CD4-positive, alpha-beta T cell (primary cell): Measurements from ENCODE around the gene PCLO. TPM values are rescaled to one million over a fixed set of nuclear protein-coding genes. Genes with fewer than 3 reads are reported as not detected.

ENCODE experiments used
- ATAC-seq: fragments of 200-7000 bp; cut with Tn5 transposase; one replicate; pipeline ENCODE4 v1.10.0; 2022; ENCODE audit warnings: mild to moderate bottlenecking; ENCODE audit not compliant: poor library complexity
- CTCF ChIA-PET: fragments of 350-600 bp; sonication (Branson Sonifier 250); formaldehyde crosslinking; loops from one replicate; lab custom pipeline; 2021; ENCODE audit warnings: antibody characterized with exemption, inconsistent platforms; lab: Charles Lee
- POLR2A ChIA-PET: fragments of 350-600 bp; sonication (Branson Sonifier 250); formaldehyde crosslinking; loops from one replicate; lab custom pipeline; 2021; ENCODE audit warnings: antibody characterized with exemption, inconsistent platforms; lab: Charles Lee
- DNase-seq, 14 experiments: peaks; one replicate each; pipeline ENCODE4 v3.0.0-alpha.2; 2013 to 2020; ENCODE audit warnings: mixed read lengths in 2 of 14
- H3K27ac ChIP-seq, 2 donors: one replicate each; pipeline versions ENCODE4 v1.5.1 to v1.7.0; 2013; ENCODE audit warnings: low read length in 2 of 2, low read depth in 1 of 2, mild to moderate bottlenecking in 1 of 2
- H3K27me3 ChIP-seq, 2 experiments: 1 replicate in 1 of 2; 2 replicates in 1 of 2; pipeline versions ENCODE4 v1.6.1 to v1.7.0; 2013; ENCODE audit warnings: low read length in 2 of 2, control low read depth in 1 of 2, mild to moderate bottlenecking in 1 of 2, moderate library complexity in 1 of 2; ENCODE audit not compliant: insufficient read depth in 2 of 2, control insufficient read depth in 1 of 2
- H3K36me3 ChIP-seq: one replicate; pipeline ENCODE4 v1.6.1; 2013; ENCODE audit warnings: low read length, control low read depth; ENCODE audit not compliant: insufficient read depth
- H3K4me1 ChIP-seq: one replicate; pipeline ENCODE4 v1.6.1; 2013; ENCODE audit warnings: low read length, control low read depth; ENCODE audit not compliant: insufficient read depth
- H3K4me3 ChIP-seq: one replicate; pipeline ENCODE4 v1.5.1; 2013; ENCODE audit warnings: mild to moderate bottlenecking, low read length, moderate library complexity
- H3K9me3 ChIP-seq, 2 experiments: 1 replicate in 1 of 2; 2 replicates in 1 of 2; pipeline versions ENCODE4 v1.6.1 to v1.7.0; 2013; ENCODE audit warnings: low read length in 2 of 2, mild to moderate bottlenecking in 2 of 2, control low read depth in 1 of 2, moderate library complexity in 1 of 2; ENCODE audit not compliant: control insufficient read depth in 1 of 2, insufficient read depth in 1 of 2
- H3K27ac Mint-ChIP-seq: one replicate; pipeline ENCODE4 v1.8.0; 2020; ENCODE audit warnings: mixed read lengths
- H3K27me3 Mint-ChIP-seq: one replicate; pipeline ENCODE4 v1.8.0; 2021; ENCODE audit warnings: mixed read lengths
- H3K36me3 Mint-ChIP-seq: one replicate; pipeline ENCODE4 v1.8.0; 2021; ENCODE audit warnings: low read depth, mixed read lengths
- H3K4me1 Mint-ChIP-seq: one replicate; pipeline ENCODE4 v1.8.0; 2021; ENCODE audit warnings: low read depth, mixed read lengths
- H3K4me3 Mint-ChIP-seq: one replicate; pipeline ENCODE4 v1.8.0; 2020; ENCODE audit warnings: mild to moderate bottlenecking, mixed read lengths
- H3K9me3 Mint-ChIP-seq: one replicate; pipeline ENCODE4 v1.8.0; 2020; ENCODE audit warnings: mixed read lengths
- intact Hi-C, 2 experiments: fragments of 100-400 bp; cut with DNase I in 1 of 2; cut with micrococcal nuclease in 1 of 2; formaldehyde crosslinking; loops; one replicate each; pipeline versions ENCODE4 v1.15.1 to v1.9.0; 2023 to 2025; cut with DNase I, micrococcal nuclease
- total RNA-seq, 174 experiments: library from RNA in 2 of 174; stranded (reverse) in 2 of 174; gene quantifications; one replicate each; pipeline ENCODE4 v1.2.3 and lab custom pipeline; 2021 to 2026
- TF ChIP-seq, protein P1 (sequence below): fragments of 200-600 bp; IDR thresholded peaks from one replicate; pipeline ENCODE4 v1.8.0; 2022; ENCODE audit warnings: antibody characterized with exemption, mild to moderate bottlenecking

PCLO gene
- total RNA-seq, 2 experiments from 2014 or later = not detected

DNA sequence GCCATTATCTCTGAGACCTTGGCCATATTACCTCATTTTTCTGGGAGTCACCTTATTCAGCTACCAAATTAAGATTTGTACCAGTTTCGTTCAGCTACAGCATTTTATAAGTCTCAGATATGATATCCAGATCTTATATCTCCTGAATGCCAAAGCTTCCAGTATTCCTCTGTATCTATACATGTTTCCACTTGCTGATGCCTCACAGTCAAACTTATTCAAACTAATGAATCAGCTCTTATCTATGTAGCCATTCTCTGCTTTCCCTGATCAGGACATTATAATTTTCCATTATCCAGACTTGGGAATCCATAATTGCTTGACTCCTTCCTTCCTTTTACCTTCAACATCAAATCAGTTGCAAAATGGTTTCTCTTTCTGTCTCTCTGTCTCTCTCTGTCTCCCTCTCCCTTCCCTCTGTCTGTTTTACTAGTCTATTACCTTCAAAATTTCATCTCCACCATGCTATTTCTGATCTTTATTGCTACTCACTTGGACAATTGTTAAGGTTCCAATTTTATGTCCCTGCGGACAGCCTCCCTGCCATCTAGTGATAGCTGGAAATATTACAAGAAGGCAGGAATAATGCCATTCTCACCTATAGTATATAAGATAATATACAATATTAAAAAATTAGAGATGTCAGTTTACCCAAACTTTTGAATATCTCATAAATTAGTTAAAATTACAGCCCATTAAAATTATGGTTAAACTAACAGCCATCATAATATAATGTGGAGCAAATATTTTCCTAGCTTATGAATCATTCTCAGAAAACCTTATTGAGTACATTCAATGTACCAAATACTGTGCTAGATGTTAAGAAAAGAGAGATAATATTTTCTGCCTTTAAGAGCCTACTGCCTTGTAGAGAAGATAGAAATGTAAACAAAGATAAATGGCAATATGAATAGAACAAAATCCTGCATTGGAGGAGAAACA lies 89.8 kb downstream of the PCLO start:
- no peaks in the 10 kb centered on the region for H3K9me3 Mint-ChIP-seq
- no peak overlapping the region for H3K4me3 Mint-ChIP-seq
- ATAC-seq = no peak

DNA sequence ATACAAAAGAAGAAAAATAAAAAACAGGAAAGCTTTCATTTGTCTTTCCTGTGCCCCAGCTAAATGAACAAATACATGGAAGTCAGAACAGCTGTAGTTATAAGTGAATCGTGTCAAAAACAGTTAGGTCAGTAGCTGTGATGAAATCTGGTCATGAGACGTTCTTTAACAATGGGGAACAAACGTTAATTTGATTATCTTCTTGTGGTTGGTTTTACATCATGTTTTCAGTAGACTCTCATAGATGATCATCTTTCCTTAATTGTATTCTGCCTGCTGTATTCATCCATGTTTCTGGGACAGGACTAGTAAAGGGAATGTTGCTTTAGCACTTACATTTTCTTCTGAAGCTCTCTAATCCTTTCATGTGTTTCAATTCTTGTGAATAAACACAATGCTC lies 97.0 kb downstream of the PCLO start:
- H3K4me1 ChIP-seq = no peaks in the 10 kb centered on the region
- TF ChIP-seq, protein P1, sequence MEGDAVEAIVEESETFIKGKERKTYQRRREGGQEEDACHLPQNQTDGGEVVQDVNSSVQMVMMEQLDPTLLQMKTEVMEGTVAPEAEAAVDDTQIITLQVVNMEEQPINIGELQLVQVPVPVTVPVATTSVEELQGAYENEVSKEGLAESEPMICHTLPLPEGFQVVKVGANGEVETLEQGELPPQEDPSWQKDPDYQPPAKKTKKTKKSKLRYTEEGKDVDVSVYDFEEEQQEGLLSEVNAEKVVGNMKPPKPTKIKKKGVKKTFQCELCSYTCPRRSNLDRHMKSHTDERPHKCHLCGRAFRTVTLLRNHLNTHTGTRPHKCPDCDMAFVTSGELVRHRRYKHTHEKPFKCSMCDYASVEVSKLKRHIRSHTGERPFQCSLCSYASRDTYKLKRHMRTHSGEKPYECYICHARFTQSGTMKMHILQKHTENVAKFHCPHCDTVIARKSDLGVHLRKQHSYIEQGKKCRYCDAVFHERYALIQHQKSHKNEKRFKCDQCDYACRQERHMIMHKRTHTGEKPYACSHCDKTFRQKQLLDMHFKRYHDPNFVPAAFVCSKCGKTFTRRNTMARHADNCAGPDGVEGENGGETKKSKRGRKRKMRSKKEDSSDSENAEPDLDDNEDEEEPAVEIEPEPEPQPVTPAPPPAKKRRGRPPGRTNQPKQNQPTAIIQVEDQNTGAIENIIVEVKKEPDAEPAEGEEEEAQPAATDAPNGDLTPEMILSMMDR = no peak
- no peaks in the 10 kb centered on the region for H3K27me3 ChIP-seq
- POLR2A ChIA-PET = no interaction called here
- H3K4me1 Mint-ChIP-seq = no peaks in the 10 kb centered on the region
- peaks cover 0 to 5% of the 10 kb centered on the region in 2 experiments for H3K9me3 ChIP-seq
- H3K36me3 ChIP-seq = no peaks in the 10 kb centered on the region
- intact Hi-C loops = no loop called here
- H3K4me3 ChIP-seq = no peak overlapping the region
- no peak overlapping the region for H3K27ac ChIP-seq
- ATAC-seq = no peak
- DNase-seq = no peak
- CTCF ChIA-PET = no interaction called here
- H3K4me3 Mint-ChIP-seq = no peak overlapping the region
- H3K27me3 Mint-ChIP-seq = no peaks in the 10 kb centered on the region
- no peak overlapping the region for H3K27ac Mint-ChIP-seq
- no peaks in the 10 kb centered on the region for H3K36me3 Mint-ChIP-seq
- peaks cover 3% of the 10 kb centered on the region for H3K9me3 Mint-ChIP-seq

More for the DNA sequence above, 89.8 kb downstream of the PCLO start:
- Histone ChIP-seq H3K4me1 (no peaks in the 10 kb centered on the region), H3K36me3 (no peaks in the 10 kb centered on the region), H3K27me3 (no peaks in the 10 kb centered on the region), H3K27ac (no peak overlapping the region), H3K9me3 (peaks cover 0 to 5% of the 10 kb centered on the region in 2 experiments), H3K4me3 (no peak overlapping the region)
- DNase-seq = no peak
- ChIA-PET CTCF (no interaction called here), POLR2A (no interaction called here)
- Mint-ChIP-seq H3K27ac (no peak overlapping the region), H3K36me3 (no peaks in the 10 kb centered on the region), H3K27me3 (no peaks in the 10 kb centered on the region), H3K4me1 (no peaks in the 10 kb centered on the region)
- intact Hi-C loops = no loop called here
- TF ChIP-seq, protein P1 = no peak

- Mint-ChIP-seq H3K4me3 (no peak overlapping the region), H3K36me3 (no peaks in the 10 kb centered on the region), H3K27ac (no peak overlapping the region), H3K4me1 (no peaks in the 10 kb centered on the region), H3K9me3 (no peaks in the 10 kb centered on the region), H3K27me3 (no peaks in the 10 kb centered on the region)
- peaks cover 0 to 7% of the 10 kb centered on the region in 2 experiments for H3K9me3 ChIP-seq
- no peak for ATAC-seq
- H3K27me3 ChIP-seq = no peaks in the 10 kb centered on the region
- no peaks in the 10 kb centered on the region for H3K36me3 ChIP-seq
- intact Hi-C loops = no loop called here
- POLR2A ChIA-PET = no interaction called here
- no peaks in the 10 kb centered on the region for H3K4me1 ChIP-seq
- DNase-seq = no peak
- no peak overlapping the region for H3K4me3 ChIP-seq
- no peak overlapping the region for H3K27ac ChIP-seq
- TF ChIP-seq, protein P1 = no peak
- CTCF ChIA-PET = no interaction called here
Measured at GRCh38 chr7:83060218-83060617, 102.5 kb downstream of the PCLO start.
